ENCODE data around the gene ZC3H4. TPM values are rescaled to one million over a fixed set of nuclear protein-coding genes. Genes with fewer than 3 reads are reported as not detected.

Gene ZC3H4
- total RNA-seq, 2 donors from 2014 or later: 49.8 to 112 TPM

Other genes with a start within 250 kb of the ZC3H4 start
- gene NPAS1, start 93.9 kb downstream of the ZC3H4 start, total RNA-seq: under 1 TPM in 1 of 2 donors, not detected in 1; 0.58 TPM
- gene TMEM160, start 65.2 kb downstream of the ZC3H4 start, total RNA-seq: 10 to 100 TPM; 41.4 to 51.0 TPM
- gene SAE1, start 17.1 kb upstream of the ZC3H4 start, total RNA-seq: 100 to 1,000 TPM; 121 to 178 TPM
- 10 to 100 TPM; 21.9 to 84.2 TPM for gene BBC3, start 117.4 kb upstream of the ZC3H4 start, total RNA-seq
- gene CCDC9, start 142.7 kb upstream of the ZC3H4 start, total RNA-seq: 10 to 100 TPM; 50.0 to 60.2 TPM
- 10 to 100 TPM; 16.9 to 20.0 TPM for gene INAFM1, start 161.1 kb upstream of the ZC3H4 start, total RNA-seq
- gene C5AR1, start 196.1 kb upstream of the ZC3H4 start, total RNA-seq: 1 to 10 TPM; 1.3 to 3.2 TPM
- gene C5AR2, start 218.4 kb upstream of the ZC3H4 start, total RNA-seq: not detected
- gene DHX34, start 235.5 kb upstream of the ZC3H4 start, total RNA-seq: 10 to 100 TPM; 16.7 to 19.2 TPM

Measured in activated naive CD4-positive, alpha-beta T cell treated with anti-CD3 and anti-CD28 coated beads, Interleukin-2, amount 50 U/mL, for 72 hours (primary cell).